Neural progenitor cell (in vitro differentiated cells): ENCODE data around the gene ANAPC4.

Experiments
- CTCF ChIP-seq: fragments of 200-600 bp; sonication (generic); IDR thresholded peaks from 2 replicates; pipeline ENCODE4 v1.5.1; 2017; ENCODE audit warnings: antibody characterized with exemption, mild to moderate bottlenecking
- EZH2 ChIP-seq: fragments of 200-600 bp; sonication (generic); IDR thresholded peaks from 2 replicates; pipeline ENCODE4 v1.6.1; 2017; ENCODE audit warnings: antibody characterized with exemption, mild to moderate bottlenecking, moderate library complexity

- TF ChIP-seq CTCF = no peak
- no peak for TF ChIP-seq EZH2
Measured at GRCh38 chr4:25433966-25434827, 57.1 kb downstream of the ANAPC4 start.
